GM19351 (cell line): Measurements from ENCODE around the gene PPP2R5B.

Experiments used
- ATAC-seq: cut with Tn5 transposase; IDR thresholded peaks from one replicate; pipeline ENCODE4 v1.9.1; 2021; ENCODE audit warnings: mild to moderate bottlenecking, moderate library complexity; ENCODE audit not compliant: unreplicated experiment

The PPP2R5B gene

DNA sequence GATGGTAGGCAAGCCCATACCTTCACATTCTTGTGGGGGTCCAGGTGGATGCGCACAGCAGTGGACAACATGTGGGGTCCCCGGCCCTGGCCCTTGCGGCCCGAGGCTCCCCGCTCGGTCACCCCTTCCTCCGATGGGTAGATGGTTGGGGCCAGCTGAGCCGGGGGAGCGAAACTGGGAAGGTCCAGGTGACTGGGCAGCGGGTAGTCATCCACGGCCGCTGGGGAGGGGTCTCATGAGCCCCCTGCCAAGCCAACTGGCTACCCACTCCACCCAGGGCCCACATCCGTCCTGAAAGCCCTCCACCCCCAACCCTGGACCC lies 18.2 kb upstream of the PPP2R5B start:
- ATAC-seq: no peak

- ATAC-seq: no peak
Observed at GRCh38 chr11:64908766-64909165, 15.7 kb upstream of the PPP2R5B start.

GRCh38 chr11:64909653-64910343 lies 14.7 kb upstream of the PPP2R5B start:
- ATAC-seq: no peak

- ATAC-seq: no peak
Observed at GRCh38 chr11:64910451-64911093, 13.9 kb upstream of the PPP2R5B start.

DNA sequence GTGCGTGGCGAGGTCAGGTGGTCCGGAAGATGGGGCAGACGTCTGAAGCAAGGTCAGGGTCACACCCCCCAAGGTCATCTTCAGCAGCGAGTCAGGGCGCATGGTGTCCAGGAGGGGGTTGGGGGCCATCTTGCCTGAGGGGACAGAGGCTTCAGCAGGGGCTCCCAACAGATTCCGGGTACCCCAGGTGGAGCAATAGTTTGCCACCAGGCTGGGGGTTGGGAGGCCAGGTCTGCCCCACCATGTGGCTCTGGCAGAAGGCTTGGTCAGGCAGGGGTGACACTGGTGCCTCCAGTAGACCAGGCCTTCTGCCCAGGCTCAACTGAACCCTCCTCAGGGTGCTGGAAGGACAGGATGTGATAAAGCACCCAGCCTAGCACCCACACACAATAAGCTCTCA lies 13.3 kb upstream of the PPP2R5B start:
- no peak for ATAC-seq

DNA sequence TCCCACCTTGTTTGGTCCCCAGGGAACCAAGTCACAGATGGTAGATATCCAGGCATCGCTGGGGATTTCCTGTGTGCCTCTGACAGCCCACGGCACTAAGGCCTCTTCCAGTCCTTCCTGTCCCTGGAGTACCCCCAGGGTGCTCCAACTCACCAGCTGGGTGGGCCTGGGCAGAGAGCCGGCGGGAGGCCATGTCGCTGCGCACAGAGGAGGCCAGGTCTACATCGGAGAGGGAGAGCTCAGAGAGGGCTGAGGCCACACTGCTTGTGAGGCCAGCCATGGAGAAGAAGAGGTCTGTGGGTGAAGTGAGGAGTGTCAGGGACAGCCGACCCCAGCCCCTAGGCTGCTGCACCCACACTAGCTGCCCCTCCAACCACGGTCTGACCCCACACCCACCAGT lies 12.8 kb upstream of the PPP2R5B start:
- no peak for ATAC-seq

DNA sequence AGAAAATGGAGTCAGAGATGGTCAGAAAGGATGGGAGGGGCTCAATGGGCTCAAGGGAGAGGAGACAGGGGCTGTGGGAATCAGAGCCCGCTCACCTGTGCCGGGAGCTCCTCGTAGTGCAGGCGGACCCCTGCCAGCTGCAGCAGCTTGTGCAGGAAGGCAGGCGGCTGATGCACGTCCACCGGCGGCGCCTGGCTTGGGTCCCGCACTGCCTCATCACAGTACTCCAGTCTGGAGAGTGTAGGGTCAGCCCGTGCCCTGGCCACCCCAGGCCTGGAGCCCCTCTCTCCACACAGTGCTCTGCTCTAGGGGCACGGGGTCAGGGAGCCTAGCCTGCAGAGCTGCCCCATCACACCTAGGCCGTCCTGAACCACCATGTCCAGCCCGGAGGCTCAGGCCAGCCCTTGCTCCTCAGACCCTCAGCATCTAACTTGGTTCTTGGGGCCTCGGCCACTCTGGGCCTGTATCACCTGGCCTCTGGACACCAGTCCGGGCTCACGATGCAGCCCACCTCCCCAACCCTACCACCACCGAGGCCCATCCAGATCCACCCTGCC lies 11.2 kb upstream of the PPP2R5B start:
- no peak for ATAC-seq

DNA sequence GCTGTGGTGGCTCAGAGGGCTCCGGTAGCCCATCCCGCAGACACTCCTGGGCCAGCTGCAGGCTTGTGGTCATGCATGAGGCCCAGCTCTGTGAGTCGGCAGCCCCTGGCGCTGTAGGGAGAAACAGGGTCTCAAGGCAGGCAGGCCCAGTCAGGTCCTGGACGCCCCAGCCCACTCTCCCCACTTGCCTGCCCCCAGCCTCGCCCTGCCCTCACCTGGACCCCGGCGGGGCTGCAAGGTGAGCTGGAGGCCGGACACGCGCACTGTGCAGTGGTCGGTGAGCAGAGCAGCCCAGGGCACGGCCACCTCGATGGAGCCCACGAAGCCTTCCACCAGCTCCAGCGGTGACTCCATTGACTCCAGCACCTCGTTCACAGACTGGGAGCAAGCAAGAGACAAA lies 10.4 kb upstream of the PPP2R5B start:
- ATAC-seq: no peak

GRCh38 chr11:64915376-64915887 lies 9.1 kb upstream of the PPP2R5B start:
- ATAC-seq: no peak

GRCh38 chr11:64916040-64916774 lies 8.3 kb upstream of the PPP2R5B start:
- no peak for ATAC-seq

- peak; percentile 94 for ATAC-seq
Observed at GRCh38 chr11:64916775-64917662, 7.5 kb upstream of the PPP2R5B start, which contains the start of gene ATG2A. Gene ATG2A, minus strand, starts transcription at chr11:64917209. Its CDS starts 74 bp downstream, at chr11:64917135.

- ATAC-seq: no peak
Observed at GRCh38 chr11:64917663-64917995, 6.9 kb upstream of the PPP2R5B start.

GRCh38 chr11:64918017-64918416 lies 6.5 kb upstream of the PPP2R5B start:
- ATAC-seq: no peak

- no peak for ATAC-seq
Observed at GRCh38 chr11:64919627-64920026, 4.9 kb upstream of the PPP2R5B start.

DNA sequence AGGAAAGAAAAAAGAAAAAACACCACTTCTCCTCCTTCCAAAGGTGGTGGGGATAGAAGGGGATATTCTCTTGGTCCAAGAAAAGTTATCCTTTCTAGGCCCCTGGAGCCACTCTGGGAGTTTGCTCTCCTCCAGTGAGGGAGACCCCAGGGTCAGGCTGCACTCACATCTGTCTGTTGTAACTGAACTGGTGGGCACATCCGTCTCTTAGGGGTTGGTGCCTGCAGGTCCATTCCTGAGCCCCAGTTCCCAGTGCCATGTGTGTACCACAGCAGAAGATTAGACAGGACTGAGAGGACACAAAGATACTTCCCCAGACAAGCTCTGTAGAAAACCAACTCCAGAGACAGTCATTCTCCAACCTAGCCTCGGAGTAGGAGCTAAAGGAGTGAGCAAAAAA lies 4.4 kb upstream of the PPP2R5B start:
- ATAC-seq: no peak

- no peak for ATAC-seq
Observed at GRCh38 chr11:64921384-64921783, 3.1 kb upstream of the PPP2R5B start.

- ATAC-seq: no peak
Observed at GRCh38 chr11:64923151-64923661, 1.3 kb upstream of the PPP2R5B start.

DNA sequence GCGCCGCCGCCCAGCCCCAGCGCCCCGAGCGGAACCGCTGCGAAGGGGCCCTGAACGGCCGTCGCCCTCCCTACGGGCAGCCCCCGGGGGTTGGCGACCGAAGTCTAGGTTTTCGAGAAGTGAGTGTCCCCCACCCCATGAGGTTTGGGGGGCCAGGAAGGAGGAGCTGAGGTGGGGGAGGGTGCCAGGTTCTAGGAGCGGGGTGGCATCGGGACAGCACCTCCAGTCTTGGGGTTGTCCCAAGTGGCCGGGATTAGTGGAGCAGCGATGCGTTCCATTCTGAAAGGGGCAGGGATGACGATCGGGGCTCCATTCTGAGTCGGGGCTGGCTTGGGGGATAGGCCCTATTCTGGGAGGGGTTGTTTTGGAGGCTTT lies 408 bp downstream of the PPP2R5B start:
- no peak for ATAC-seq

GRCh38 chr11:64925536-64926436 lies 1.3 kb downstream of the PPP2R5B start:
- no peak for ATAC-seq

DNA sequence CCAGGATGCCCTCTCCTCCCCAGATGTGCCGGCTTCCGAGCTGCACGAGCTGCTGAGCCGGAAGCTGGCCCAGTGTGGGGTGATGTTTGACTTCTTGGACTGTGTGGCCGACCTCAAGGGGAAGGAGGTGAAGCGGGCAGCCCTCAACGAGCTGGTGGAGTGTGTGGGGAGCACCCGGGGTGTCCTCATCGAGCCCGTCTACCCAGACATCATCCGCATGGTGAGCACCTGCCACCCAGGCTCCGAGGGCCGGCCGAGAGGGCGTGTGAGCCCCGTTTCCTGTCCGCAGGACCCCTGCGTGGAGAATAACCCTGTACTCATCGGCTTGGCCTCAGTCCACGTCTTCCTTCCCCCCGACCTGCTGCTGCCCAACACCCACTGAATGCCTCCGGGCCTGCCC lies 2.2 kb downstream of the PPP2R5B start:
- ATAC-seq: no peak
